ENCODE measurements around the gene UCP2.

The UCP2 gene

DNA sequence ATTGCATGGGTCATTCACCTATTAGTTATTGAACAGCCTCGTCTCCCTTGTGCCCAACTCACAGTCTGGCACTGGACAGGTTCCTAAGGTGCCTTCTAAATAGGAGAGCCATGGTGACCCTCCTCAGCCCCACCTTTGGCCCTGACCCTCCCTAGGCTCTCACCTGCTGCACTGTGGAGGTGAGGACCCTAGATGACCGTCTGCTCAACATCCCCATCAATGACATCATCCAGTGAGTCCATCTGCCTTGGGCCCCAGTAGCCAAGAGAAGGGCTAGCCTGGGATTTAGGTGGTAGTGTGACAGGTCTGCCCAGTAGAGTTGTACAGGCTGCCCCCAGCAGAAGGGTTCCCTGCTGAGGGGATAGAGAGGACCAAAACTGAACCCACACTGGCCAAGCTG is 13.6 kb downstream of the UCP2 start:
- DNase-seq = no peak

DNA sequence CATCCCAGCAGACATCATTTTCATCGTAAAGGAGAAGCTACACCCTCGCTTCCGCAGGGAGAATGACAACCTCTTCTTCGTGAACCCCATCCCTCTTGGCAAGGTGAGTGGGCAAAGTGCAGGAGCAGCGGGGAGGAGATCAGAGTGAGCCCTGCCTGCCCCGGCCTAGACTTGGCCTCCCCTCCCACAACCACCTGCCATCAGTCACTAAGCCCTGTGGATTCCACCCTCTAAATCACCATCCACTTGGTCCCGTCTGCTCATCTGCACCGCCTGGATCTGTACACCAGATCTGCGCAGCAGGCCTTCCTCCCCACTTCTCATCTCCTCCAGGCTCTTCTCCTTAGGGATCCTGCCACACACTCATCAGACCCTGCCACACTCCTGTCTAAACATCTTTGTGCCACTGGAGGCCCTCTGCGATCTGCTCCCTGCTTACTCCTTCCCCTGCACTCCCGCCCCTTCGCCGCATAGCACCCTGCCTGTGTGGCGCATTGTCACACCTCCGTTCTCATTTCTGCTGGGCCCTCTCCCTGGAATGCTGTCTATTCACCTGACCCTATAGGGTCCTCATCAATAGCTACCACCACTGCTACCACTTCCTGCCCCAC is 14.2 kb downstream of the UCP2 start:
- DNase-seq = no peak

DNA sequence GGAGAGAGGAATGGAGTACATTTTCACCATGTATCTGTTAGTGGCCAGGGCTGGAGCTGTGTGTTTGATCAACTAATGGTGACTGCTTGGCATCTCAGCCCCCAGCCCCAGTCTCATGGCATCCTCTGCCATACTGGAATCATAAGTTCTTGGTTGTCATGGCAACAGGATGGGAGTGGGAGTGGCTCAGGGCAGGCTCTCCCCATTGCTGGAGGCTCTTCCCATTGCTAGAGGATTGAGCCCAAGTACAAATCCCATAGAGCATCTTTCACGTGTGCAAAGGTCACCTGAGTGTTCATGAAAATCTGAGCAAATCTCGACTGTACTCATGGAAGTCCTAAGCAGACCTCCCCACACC is 16.9 kb downstream of the UCP2 start:
- no peak for DNase-seq

DNA sequence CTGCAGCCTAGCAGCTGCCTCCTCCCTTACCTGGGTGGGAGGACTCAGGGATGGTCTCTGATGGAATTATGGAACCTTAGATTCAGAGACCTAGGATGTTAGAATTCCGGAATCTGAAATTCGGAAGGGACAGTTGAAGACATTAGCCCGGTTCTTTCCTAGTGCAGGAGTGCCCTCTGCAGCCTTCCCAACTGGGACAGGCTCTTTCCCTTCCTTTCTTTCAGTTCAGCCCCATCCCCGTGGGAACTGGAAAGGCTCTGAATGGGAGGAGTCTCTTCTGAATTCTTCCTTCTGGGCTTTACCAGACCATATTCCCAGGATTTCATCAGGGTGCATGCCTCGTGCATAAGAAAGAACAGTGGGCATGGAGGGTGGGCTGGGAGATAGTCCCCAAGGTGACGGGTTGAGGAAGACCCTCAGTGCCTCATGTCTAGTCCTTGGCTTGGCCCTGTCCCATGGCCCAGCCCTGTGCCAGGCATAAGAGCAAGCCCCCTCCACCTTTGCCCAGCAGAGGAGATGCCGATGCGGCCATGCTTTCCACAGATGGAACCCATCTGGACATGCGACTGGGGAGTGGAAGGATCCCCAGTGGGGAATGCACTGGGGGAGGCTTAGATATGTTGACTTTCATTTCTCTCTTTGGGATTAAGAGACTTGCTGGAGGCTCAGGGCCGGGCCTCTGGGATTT is 17.4 kb downstream of the UCP2 start:
- no peak for DNase-seq

DNA sequence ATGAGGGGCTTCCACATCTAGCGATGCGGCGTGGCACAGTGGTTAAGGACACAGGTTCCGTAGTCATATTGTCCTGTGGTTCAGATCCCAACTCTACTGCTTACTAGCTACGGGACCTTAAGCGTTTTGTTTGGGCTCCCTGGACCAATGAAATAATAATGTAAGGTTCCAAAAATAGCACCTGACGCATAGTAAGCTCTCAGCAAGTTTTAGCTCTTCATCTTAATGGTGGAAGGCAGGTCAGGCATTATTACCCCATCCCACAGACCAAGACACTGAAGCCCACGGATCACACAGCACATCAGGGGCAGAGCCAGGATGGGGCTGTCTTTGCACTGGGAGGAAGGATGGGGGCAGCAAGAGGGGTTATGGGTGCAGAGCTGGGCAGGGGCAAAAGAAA is 18.8 kb downstream of the UCP2 start:
- no peak for DNase-seq

DNA sequence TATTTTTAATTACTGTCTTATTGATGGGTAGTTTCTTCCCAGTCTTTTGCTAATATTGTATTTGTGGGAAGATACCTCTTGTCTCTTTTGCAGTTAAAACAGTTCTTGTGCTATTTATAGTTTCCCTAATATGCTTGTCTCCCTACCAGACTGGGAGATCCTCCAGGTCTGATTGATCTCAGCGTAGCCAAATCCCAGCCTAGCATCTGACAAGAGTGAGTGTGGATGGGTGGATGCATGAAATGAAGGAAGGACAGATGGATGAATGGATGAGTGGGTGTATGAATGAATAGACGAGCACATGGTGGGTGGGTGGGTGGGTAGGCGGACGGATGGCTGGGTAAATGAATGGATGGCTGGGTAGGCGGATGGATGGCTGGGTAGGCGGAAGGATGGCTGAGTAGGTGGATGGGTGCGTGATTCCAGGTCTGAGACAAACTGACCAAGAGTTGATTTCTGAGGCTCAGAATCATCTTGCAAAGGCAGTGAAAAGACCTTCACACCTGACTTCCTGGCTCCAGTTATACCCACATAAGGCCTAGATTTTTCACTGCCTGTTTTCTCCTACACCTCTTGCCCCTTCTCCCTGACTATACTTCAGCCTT is 20.4 kb downstream of the UCP2 start:
- no peak for DNase-seq

DNA sequence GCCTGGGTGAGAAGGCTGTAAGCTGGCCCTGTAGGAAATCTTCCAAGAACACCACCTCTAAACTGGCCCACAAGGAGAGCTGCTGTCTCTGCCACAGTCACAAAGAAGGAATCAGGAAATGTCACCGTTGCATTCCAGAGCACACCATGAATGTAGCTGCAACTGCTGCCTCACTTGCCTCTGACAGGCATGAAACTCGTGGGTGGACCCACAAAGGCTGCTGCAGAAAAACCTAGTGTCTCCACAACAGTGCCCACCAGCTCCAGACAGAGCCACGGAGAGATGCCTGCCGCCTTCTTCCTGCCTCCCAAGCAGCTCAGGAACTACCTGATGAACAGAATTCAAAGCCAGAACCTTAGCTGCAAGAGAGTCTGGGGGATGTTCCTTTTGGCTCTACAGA is 21.3 kb downstream of the UCP2 start:
- no peak for DNase-seq

DNA sequence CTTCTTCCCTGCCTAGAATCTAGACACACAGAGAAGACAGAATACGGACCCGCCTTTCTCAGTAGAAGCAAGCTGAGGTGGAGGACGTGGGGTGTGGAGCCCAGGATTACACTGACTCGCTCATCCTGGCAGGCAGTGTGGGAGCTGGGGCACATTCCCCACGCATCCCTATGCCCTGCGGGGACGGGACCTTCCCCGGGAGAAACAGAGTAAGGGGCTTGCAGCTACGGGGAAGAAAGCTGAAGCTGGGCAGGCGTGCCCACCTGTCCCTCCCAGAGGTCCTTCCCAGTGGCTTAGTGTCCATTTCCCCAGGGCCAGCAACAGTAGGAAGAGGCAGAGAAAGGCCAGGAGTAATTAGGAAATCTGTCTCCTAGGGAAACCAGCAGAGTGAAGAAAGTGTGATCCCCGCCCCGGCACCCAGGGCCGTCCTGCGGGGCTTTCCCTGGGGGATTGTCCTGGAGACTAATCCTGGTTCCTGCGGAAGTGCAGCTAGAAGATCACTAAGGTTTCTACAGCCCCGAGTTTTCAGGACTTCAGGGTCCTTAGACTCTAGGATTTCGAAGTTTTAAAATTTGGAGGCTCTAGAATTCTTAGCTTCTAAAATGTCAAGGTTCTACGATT is 24.0 kb downstream of the UCP2 start:
- DNase-seq = no peak

DNA sequence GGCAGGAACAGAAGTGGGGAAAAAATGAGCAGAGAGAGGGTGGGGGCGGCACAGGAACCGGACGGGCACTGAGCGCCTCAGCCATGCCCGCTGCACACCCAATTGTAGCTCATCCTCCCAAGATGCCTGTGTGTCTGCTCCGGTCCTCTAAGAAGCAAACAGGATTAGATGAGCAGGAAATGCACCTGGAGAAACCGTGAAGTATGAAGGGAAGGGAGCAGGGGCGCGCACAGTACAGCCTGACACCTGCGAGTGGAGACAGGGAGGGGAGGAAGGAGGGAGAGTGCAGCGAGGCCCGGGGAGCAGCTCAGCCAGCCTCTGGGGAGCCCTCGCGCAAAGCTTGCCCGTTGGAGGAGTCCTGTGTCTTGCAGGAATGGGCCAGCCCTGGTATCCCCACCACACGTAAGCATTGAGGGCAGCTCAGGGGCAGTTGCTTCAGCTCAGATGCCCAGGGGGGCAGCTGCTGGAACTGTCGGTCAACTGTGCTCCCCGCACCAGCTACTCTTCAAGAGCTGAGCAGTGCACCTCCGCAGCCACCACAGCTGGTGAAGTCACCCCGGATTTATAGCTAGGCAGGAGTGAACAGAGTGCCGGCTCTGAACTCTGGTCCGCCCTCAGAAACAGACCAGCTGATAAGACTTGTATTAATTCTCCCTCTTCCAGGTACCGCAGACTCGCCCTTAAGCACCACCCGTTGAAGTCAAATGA is 24.8 kb downstream of the UCP2 start:
- DNase-seq = no peak

DNA sequence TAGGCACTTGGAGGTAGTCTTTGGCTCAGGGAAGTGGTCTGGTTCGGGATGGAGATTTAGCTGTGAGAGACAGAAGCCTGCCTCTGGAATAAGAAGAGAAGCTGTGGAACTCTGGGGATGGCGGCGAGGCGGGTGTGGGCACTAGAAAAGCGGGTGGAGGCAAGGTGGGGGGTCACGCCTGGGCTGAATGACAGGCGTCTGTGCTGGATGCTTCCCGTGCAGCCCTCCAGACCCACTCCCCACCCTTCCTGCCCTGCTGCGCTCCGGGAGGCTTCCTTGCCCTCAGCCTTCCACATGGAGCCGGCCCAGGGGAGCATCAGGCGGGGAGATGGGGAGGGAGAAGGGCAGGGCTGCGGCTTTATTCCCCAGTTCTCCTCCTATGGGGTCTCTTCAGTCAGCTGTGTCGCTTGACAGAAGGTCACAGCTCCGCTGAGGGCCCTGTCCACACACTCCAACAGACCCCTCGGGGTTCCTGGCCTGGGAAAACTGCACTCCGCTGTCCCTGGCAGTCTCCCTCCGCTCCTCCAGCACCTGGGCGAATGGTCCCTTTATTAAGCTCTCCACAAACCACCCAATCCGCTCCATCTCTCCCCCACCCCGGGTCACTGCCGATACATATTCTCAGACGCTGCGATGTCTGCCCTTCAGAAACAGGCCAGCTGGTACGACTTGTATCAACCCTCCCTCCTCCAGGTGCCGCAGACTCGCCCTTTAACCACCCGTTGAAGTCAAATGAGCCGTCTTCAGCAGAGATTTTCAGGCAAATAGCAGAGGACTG is 25.6 kb downstream of the UCP2 start:
- DNase-seq = no peak

DNA sequence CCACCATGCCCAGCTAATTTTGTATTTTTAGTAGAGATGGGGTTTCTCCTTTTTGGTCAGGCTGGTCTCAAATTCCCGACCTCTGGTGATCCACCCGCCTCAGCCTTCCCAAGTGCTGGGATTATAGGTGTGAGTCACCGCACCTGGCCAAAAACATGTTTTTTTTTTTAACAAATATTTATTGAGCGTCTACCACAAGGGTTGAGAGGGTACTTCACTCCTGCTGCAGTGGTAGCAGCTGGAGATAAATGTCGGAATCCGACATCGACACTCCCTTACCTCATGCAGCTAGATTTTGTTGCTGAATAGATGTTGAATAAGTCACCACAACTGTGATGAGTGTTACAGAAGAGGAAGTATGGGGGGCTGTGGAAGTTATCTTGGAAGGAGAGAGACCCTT is 30.8 kb downstream of the UCP2 start:
- DNase-seq = no peak

DNA sequence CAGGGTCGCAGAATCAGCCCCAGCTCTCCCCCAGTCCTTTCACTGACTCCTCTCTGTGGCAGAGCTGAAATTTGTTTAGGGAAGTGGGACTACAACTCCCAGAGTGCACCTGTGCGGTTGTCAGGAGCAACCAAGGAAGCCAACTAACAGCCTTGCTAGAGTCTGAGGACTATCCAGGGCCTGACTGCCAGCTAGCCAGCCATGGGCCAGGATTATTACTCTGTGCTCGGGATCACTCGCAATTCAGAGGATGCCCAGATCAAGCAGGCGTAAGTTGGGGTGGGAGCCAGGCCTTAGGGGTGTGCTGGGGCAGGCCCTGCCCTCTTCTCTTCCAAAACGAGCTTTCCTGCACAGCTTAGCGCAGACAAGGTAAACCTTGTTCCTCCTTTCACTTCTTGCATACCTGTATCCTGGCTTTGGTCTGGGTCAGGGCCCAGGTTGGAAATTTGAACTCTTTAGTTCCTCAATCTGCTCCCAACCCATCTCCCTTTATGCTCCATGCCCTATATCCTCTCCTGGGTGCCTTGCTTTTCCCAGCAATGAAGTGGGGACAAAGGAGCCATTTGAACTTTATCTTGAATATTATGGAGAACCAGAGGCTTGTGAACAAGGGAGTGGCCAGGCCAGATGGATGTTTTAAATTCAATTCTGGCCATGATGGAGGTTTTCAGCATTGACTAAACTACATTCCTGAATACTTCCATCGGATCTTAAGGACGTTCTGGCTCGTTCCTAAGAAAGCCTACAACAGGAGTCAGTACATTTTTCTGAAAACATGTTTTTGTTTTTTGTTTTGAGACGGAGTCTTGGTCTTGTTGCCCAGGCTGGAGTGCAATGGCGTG is 31.6 kb downstream of the UCP2 start, which contains the start of gene DNAJB13:
DNAJB13 (plus strand) TSS at position 158 of the 842 bp plus-strand sequence; CDS start at position 202, 44 bp downstream.
- DNase-seq = no peak

DNA sequence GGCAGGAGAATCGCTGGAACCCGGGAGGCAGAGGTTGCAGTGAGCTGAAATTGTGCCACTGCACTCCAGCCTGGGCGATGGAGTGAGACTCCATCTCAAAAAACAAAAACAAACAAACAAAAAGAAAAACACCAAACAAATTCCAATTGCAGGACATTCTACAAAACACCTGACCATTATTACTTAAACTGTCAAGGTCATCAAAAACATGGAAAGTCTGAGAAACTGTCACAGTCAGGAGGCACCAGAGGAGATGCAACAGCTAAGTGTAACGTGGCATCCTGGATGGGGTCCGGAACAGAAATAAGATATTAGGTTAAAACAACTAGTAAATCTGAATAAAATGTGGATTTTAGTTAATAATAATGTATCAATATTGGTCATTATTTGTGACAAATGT is 32.7 kb downstream of the UCP2 start:
- no peak for DNase-seq

DNA sequence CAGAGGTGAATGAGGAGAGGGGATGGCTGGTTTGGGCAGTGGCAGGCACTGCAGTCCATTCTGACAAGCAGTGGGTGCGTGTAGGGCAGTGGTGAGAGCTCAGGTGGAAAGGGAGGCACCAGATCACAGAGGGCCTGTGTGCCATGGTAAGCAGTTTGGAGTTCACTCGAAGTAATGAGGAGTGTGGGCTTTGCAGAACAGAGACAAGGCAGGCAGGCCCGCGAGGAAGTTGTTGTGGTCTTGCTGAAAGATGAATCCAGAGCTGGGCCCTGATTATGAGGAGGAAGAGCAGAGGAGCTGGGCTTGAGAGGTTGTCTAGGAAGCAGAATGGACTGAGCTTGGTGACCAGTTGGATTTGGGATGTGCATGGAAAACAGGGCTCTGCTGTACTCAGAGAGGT is 33.4 kb downstream of the UCP2 start:
- DNase-seq = no peak

DNA sequence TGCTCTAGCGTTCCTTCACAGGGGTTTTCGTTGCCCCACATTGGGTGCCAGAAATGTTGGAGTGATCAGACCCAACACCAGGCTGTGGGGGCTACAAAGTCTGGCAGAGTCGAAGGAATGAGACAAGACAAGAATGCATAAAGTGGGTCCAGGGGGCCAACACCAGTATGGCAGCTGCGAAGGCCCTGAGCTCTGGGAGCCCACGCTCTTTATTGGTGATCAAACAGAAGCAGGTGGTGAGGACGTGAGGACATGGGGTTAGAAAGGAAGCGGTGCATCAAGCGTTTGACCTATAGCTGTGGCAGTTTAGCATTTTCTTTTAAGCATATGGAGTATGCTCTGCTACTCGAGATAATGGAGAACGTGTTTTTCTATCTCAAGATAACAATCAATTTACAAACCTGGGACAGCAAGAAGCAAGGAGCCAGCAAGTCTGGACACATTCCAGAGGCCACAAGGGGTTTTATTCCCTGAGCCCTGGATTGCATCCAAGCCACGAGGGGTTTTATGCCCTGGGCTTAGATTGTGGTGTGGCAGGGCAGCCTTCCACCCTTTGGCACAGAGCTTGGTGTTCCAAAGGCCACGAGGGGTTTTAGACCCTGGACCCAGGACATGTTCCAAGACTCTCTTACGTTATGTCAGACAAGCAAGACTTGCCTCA is 35.7 kb downstream of the UCP2 start:
- DNase-seq = no peak

DNA sequence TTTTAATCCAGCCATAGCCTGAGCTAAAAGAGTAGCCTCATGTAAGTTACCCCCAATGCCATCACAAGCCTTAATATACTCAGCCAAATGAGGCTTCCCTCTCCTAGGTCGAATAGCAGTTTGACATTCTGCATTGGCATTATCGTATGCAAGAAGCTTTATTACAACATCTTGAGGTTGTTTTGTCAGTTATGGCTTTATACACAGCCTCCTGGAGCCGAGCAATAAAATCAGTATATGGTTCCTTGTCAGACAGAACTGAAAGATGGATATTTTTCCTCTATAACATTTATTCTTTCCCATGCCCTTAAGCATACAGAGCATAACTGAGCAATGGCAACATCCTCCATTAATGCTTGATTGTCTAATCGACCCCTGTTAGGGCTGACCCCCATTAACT is 37.2 kb downstream of the UCP2 start:
- no peak for DNase-seq

DNA sequence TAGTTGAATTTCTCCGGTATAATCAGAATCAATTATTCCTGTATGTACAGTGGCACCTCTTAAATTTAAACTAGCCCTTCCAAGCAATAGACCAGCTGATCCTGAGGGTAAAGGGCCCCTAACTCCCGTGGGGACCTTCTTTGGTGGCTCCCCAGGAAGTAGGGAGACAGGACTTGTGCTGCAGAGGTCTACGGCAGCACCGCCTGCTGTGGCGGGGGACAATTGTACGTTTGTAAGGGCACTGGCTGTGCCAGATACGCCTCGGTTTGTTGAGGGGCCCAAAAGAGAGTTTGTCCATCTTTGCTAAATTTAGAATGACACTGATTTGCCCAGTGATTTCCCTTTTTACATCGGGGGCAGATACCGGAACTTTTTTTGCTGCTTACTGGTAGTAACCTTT is 37.7 kb downstream of the UCP2 start:
- DNase-seq = no peak

DNA sequence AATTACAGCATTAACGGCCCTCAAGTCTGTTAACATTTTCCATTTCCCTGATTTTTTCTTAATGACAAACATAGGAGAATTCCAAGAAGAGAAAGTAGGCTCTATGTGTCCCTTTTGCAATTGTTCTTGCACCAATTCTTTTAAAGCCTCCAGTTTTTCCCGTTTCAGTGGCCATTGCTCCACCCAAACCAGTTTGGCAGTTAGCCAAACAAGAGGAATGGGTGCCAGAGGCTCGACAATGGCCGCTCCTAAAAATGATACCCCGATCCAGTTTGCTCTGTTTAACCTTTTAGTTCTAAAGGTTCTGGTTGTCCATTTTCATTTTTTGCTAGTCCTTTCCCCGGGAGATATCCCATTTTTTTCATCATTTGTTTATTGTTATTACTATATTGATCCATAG is 38.6 kb downstream of the UCP2 start:
- no peak for DNase-seq

DNA sequence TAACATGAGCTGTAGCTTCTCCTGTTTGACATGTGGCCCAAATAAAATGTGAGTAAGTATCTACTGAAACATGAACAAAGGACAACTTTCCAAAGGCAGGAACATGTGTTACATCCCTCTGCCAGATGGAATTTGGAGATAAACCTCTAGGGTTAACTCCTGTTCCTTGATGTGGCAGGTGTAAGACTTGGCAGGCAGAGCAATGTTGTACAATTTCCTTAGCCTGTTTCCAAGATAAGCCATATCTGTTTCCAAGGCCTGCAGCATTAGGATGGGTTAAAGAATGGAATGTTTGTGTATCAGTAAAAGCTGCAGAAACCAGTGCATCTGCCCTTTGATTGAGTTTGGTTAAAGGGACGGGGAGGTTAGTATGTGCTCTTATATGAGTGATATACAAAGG is 40.6 kb downstream of the UCP2 start:
- no peak for DNase-seq

DNA sequence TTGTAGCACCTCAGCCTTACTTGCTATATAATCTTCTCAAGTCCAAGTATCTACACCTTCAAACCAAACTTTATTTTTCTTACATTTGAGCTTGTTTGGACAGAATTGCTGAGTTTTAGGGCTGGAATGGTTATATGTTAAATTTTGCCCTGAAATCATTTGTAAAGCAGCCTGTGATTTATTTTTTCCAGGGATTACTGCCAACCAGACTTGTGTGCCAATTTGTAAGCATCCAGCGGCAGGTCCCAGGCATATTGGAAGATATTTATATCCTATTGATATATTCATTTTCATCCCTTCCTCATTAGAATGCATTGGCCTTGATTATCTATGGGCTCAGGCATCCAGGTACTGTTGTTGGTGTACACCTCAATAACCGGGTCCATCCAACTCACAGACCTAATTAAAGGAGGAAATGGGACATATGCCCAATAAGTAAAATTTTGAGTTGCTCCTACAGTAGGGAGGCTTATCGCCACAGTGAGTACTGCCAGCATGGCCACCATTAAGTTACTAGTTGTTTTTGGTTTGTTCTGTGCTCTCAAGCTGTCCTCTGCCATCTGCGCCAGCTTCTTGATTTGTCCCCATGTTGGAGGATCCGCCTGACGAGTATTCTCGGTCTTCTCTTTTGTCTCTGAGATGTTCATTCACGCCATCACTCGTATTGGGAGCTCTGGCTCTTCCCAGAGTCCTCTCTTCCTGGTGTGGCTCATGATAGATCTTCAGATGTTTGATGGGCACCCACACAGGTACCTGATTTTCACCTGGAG is 41.7 kb downstream of the UCP2 start:
- no peak for DNase-seq
